SU-DHL-6 (cell line): ENCODE results near the gene PI4KA.

Source experiments
- H2AFZ ChIP-seq: fragments of 200-600 bp; sonication (generic); 2 replicates; pipeline ENCODE4 v1.6.1; 2014; ENCODE audit warnings: low read depth, mild to moderate bottlenecking, moderate library complexity, mixed read lengths, antibody characterized with exemption, low read length; ENCODE audit not compliant: severe bottlenecking
- H3F3A ChIP-seq: fragments of 200-600 bp; shearing (Covaris generic); 2 replicates; pipeline ENCODE4 v1.6.0; 2016; ENCODE audit warnings: antibody characterized with exemption, mild to moderate bottlenecking; ENCODE audit not compliant: insufficient read depth
- H3K27ac ChIP-seq: fragments of 200-600 bp; sonication (generic); 2 replicates; pipeline ENCODE4 v1.5.1; 2016; ENCODE audit warnings: low read depth, mild to moderate bottlenecking, low read length, moderate library complexity, mixed read lengths
- H3K27me3 ChIP-seq: fragments of 200-600 bp; sonication (generic), shearing (Covaris generic); 2 replicates; pipeline ENCODE4 v1.6.0; 2014; ENCODE audit warnings: mild to moderate bottlenecking, low read length
- H3K36me3 ChIP-seq: fragments of 200-600 bp; sonication (generic); 2 replicates; pipeline ENCODE4 v1.6.1; 2014; ENCODE audit warnings: mild to moderate bottlenecking, low read length, mixed read lengths
- H3K4me2 ChIP-seq: fragments of 300-600, 200-600 bp; shearing (Covaris generic), sonication (generic); 2 replicates; pipeline ENCODE4 v1.6.0; 2014; ENCODE audit warnings: low read length, low read depth, mild to moderate bottlenecking; ENCODE audit not compliant: poor library complexity, severe bottlenecking
- H3K4me3 ChIP-seq: fragments of 200-600 bp; sonication (generic); 2 replicates; pipeline ENCODE4 v1.5.1; 2014; ENCODE audit warnings: antibody characterized with exemption, low read length, mild to moderate bottlenecking, mixed read lengths; ENCODE audit not compliant: insufficient read depth, poor library complexity, severe bottlenecking
- H3K79me2 ChIP-seq: fragments of 200-600 bp; sonication (generic); 2 replicates; pipeline ENCODE4 v1.6.1; 2014; ENCODE audit warnings: mild to moderate bottlenecking, low read length, moderate library complexity; ENCODE audit not compliant: insufficient read depth
- H3K9ac ChIP-seq: fragments of 200-600 bp; sonication (generic); 2 replicates; pipeline ENCODE4 v1.7.0; 2014; ENCODE audit warnings: mild to moderate bottlenecking, low read length
- H3K9me2 ChIP-seq: fragments of 200-600 bp; sonication (generic); replicated peaks from 2 replicates; pipeline ENCODE4 v1.6.1; 2014; ENCODE audit warnings: low read length; ENCODE audit not compliant: insufficient read depth
- H3K9me3 ChIP-seq: fragments of 200-600 bp; sonication (generic); 2 replicates; pipeline ENCODE4 v1.6.1; 2014; ENCODE audit warnings: low read length, mixed read lengths; ENCODE audit not compliant: insufficient read depth
- H4K20me1 ChIP-seq: fragments of 200-600 bp; sonication (generic); 2 replicates; pipeline ENCODE4 v1.6.1; 2014; ENCODE audit warnings: low read depth, mild to moderate bottlenecking, antibody characterized with exemption, low read length, moderate library complexity, mixed read lengths
- CTCF ChIP-seq: fragments of 200-600 bp; sonication (generic); IDR thresholded peaks from one replicate; pipeline ENCODE4 v1.5.1; 2017; ENCODE audit warnings: antibody characterized with exemption, mild to moderate bottlenecking, low read length, moderate library complexity; ENCODE audit not compliant: insufficient read depth, poor library complexity, severe bottlenecking
- EZH2phosphoT487 ChIP-seq: fragments of 200-600 bp; sonication (generic), shearing (Covaris generic); conservative IDR thresholded peaks from 2 replicates; pipeline ENCODE4 v1.6.1; 2018; ENCODE audit warnings: mild to moderate bottlenecking, antibody characterized with exemption, low read length, moderate library complexity, mixed read lengths

PI4KA gene

GRCh38 chr22:20814221-20814808, 44.3 kb downstream of the PI4KA start:
- Histone ChIP-seq H3K9me2 (no peaks in the 10 kb centered on the region), H3K4me2 (no peak overlapping the region), H2AFZ (no peak overlapping the region), H3K9me3 (no peaks in the 10 kb centered on the region), H3K4me3 (no peak overlapping the region), H3K27me3 (no peaks in the 10 kb centered on the region), H3K36me3 (no peaks in the 10 kb centered on the region), H4K20me1 (no peaks in the 10 kb centered on the region), H3F3A (no peaks in the 10 kb centered on the region), H3K79me2 (no peaks in the 10 kb centered on the region), H3K9ac (no peak overlapping the region), H3K27ac (no peak overlapping the region)
- TF ChIP-seq EZH2phosphoT487 = no peak
- TF ChIP-seq CTCF = no peak

DNA sequence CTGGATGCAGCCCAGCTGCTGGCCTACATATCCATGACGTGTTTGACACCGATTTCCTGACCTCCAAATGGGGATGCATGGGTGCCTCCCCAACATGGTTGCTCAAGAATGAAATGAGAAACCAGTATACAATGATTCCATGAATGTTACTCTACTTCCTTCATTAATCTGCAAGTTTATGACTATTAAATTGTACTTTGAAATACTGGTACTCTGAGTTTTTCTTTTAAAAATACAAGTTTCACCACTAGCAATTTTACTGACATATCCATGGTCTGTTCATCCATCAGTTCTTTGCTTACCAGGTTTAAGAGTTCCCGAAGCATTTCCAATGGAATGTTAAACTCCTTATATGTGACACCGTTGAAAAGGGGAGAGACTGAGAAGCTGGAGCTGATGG, 45.6 kb downstream of the PI4KA start:
- Histone ChIP-seq H3K36me3 (no peaks in the 10 kb centered on the region), H4K20me1 (no peaks in the 10 kb centered on the region), H3K79me2 (no peaks in the 10 kb centered on the region), H3F3A (no peaks in the 10 kb centered on the region), H3K4me3 (no peak overlapping the region), H3K9me3 (no peaks in the 10 kb centered on the region), H3K27ac (no peak overlapping the region), H3K9me2 (no peaks in the 10 kb centered on the region), H2AFZ (no peak overlapping the region), H3K9ac (no peak overlapping the region), H3K4me2 (no peak overlapping the region), H3K27me3 (no peaks in the 10 kb centered on the region)
- TF ChIP-seq CTCF (no peak), EZH2phosphoT487 (no peak)

DNA sequence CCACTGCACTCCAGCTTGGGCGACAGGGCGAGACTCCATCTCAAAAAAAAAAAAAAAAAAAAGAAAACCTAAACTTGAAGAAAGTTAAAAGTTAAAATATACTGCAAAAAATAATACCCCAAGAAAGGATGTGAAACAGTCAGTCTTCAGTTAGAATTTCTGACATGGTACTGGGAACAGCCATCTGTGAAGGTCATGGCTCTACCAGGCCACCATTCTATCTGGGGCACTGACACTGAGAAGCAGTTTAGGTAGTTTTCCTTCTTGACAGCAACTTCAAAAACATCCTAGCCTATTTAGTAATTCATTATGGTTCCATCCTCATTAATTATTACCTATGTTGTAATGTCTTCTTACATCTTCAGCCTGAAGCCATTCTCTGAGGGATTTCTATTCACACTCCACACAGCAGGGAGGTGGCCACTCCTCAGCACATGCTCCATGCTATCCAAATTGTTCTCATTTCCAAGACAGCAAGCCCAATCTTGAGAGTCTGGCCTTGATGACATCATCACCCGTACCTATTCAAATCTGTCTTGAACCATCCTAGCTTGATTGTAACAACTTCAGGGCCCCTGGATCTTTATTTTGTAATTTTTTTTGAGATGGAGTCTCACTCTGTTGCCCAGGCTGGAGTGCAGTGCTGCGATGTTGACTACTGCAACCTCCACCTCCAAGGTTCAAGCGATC, 46.5 kb downstream of the PI4KA start:
- no peak overlapping the region for H3K4me3 ChIP-seq
- H3K27me3 ChIP-seq = no peaks in the 10 kb centered on the region
- H3K9me3 ChIP-seq = no peaks in the 10 kb centered on the region
- TF ChIP-seq EZH2phosphoT487 = no peak
- no peak for TF ChIP-seq CTCF
- H3K79me2 ChIP-seq = no peaks in the 10 kb centered on the region
- no peak overlapping the region for H3K9ac ChIP-seq
- no peaks in the 10 kb centered on the region for H3K36me3 ChIP-seq
- H2AFZ ChIP-seq = no peak overlapping the region
- no peaks in the 10 kb centered on the region for H3F3A ChIP-seq
- H3K9me2 ChIP-seq = no peaks in the 10 kb centered on the region
- H3K27ac ChIP-seq = no peak overlapping the region
- no peaks in the 10 kb centered on the region for H4K20me1 ChIP-seq
- no peak overlapping the region for H3K4me2 ChIP-seq
